NCI-H460 (cell line): ENCODE results near the gene TMEM115. TPM values are rescaled to one million over a fixed set of nuclear protein-coding genes. Genes with fewer than 3 reads are reported as not detected.

ENCODE experiments used
- DNase-seq: peaks from one replicate; pipeline ENCODE4 v3.0.0-alpha.2; 2016; ENCODE audit warnings: low read depth; ENCODE audit errors: extremely low read depth
- total RNA-seq: library from RNA; depleted of rRNA; stranded (reverse); fragments of >200 nt; shearing (Covaris generic); gene quantifications from 2 replicates; pipeline ENCODE4 v1.2.3, GENCODE V29; 2014

Gene TMEM115
- total RNA-seq, 1 experiment from 2014 or later: 27.7 TPM

DNA sequence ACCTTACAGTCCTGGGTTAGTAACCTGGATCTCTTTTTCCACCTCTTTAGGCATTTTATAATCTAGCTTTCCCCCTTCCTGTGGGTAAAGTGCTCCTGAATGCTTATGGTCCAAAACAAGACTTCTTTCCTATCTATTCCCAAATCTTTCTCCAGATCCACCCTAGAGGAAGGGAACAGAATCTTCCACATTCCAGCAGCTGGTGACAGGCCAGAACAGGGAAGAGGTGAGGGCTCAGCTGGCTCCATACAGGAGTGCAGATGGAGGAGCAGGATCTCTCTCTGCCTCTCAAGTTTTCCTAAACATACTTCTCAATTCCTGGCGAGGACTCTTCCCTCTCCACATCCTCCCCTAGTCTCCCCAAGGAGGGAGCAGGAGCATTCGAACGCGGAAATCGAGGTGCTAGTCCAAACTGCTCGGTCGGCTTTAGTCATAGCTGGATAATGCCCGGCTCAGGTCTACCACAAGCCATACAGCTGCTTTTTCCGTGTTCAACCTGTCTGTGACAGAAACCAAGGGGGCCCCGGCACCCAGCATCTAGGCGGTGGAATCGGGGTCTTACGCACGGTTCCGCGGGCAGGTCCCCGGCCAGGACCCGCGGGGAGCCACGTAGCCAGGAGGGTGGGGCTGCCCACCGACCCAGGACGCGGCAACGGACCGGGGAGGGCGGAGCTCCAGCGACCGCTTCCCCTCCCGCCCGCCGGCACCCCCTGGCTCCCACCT lies 22.7 kb downstream of the TMEM115 start:
- no peak for DNase-seq

DNA sequence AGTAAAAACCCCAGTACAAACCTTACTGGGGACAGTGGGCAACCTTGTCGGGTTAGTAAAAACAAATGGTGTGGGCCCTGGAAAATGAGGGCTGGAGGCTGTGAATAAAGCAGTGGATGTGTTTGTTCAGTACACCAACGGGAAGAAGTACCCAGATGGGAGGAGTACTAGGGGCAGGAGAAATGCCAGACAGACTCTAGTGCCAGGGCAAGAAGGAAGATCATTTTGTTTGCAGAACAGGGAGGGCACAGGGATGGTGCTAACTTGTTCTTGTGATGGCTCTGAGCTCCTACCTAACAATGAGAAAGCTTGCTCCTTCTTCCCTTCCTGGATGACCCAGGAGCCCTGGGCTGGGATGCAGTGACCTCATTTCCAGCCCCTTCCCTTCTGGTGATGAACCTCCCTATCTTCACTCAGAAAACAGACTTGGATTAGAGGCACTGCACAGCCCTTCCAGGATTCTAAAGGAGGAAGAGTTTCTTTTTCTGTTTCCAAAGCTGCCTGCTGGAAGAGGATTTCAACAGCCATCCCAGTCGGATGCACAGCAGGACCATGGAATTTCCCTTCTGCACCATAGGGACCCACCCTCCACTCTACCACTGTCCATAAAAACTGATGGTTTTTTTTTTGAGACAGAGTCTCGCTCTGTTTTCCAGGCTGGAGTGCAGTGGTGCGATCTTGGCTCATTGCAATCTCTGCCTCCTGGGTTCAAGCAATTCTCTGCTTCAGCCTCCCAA lies 24.8 kb downstream of the TMEM115 start:
- no peak for DNase-seq

DNA sequence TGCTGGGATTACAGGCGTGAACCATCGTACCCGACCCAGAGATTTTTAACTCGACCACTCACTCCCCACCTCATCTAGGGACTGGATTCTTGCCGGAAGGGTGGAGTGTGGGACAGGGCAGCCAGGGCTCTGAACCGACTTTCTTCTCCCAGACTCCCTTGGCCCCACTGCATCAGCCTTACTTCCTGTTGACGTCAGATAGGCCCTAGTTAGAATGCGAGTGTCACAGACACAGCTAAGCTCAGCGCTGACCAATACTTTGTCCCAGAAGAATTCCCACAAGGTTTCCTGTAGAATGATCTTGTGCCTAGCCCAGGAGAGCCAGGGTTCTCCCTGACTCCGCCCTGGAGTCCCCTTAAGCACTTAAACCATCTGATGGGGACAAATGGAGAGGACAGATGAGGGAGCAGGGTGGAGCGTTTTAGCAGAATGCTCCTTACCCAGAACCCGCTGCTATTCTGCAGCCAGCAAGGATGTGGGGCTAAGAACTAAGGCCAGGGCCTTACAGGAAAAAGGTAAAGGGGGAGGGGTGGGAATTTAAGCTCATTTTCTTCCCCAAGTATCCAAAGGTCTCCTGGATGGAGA lies 25.5 kb downstream of the TMEM115 start:
- peak; percentile 81 for DNase-seq

DNA sequence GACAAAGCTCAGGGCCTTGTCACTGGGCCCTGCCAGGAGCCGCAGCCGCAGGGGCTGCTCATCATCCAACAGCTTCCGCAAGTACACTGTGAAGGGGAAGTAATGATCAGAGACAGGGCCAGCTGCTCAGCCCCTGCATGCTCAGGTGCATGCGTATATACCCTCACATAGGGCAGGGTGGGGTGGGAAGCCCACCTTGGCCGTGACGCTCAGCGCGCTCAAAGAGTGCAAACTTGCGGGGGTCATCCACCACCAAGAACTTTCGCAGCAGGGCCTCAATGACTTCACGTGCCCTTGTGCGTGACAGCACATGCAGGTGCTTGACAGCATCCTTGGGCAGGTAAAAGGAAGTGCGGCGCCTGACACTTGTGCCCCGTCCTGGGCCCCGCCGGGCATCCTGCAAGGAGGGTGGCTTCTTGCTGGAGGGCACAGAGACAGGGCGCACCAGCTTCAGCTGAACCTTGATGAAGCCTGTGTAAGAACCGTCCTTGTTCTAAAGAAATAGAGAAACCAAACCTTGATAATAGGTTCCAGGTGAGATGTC lies 27.9 kb downstream of the TMEM115 start:
- DNase-seq: no peak

DNA sequence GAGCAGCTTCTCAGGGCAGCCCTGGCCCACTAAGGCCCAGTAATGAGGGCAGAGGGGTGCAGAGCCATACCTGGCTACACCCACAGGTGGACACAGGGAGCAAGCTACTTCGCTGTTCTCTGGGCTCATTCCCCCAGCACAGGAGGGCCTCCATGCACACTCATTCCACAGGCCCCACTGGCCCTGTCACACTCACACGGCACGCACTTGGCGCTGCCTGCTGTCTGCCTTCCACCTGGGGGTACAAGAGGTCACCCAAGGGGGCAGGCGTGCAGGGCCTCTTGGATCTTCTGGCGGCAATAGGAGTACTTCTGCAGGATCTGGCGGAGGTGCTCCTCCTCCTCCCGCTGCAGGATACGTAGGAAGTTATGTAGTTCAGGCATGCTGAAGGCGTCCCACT lies 29.0 kb downstream of the TMEM115 start:
- DNase-seq: no peak

DNA sequence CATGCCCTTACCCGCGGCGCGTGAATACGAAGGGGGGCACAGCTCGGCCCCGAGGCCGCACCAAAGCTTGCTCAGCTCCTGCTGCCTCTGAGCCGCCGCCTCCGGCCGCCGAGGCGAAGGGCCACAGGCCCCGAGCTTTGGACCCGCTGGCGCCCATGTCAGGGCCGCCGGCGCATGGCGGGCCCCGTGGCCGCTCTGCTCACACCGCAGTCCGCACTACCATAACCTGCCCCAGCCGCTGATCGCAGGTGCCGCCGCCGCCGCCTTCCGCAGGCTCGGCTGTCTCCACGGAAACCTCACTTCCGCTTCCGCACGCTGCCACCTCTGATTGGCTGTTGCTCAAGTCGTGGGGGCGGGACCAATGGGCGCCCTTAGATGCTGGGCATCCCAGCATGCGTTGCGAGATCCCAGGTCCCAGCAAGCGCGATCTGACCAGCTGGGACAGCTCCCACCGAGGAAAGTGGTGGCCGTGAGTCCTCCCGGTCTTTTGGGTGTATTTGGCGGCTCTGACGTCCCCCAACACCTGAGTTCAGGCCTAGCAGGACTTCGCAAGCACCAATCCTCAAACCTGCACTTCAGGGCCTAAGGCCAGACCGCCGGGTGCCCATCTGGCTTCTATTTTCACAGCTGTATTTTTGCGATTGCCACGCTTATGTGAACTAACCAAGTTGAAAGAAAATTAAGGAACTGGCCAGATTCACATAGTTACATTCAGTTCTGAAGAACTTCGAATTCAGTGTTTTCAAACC lies 31.2 kb downstream of the TMEM115 start, which contains the start of gene TUSC2:
TSS of gene TUSC2 (minus strand) at position 281 of the 749 bp plus-strand sequence. CDS start at position 157, 124 bp downstream.
- DNase-seq: peak; percentile 94

DNA sequence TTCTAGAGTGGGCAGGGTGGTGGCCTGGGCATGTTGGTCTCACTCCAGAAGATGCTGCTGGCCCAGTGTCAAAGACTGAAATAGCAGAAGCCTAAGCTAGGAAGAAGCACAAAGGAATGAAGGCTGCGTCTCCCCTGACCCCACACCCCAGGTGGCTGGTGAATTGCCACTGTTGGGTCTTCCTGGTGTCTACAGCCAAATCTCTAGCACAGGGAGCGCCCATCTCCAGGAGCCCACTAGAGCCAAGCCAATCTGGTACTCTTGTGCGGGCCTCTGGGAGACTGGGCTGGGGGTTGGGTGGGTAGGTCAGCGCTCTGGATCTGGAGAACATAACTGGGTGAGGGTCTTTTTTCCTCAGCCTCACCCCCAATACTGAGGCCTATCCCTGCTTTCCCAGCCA lies 32.2 kb downstream of the TMEM115 start:
- no peak for DNase-seq

DNA sequence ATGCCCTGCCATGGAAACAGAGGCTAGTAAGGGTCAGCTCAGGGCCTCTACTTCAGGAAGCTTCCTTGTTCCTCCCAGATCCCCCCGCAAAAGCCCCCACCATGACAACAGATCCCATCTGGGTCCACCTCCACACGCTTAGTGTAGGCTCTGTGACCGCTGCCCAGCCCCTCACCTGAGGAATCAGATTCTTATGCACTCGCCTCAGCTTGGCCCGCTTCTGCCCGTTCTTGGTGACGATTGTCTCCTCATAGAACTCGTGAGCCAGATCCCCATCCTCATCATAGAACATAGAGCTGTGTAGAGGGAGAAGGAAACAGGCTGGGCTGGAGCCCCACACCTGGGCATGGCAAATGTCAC lies 33.2 kb downstream of the TMEM115 start:
- DNase-seq: no peak

DNA sequence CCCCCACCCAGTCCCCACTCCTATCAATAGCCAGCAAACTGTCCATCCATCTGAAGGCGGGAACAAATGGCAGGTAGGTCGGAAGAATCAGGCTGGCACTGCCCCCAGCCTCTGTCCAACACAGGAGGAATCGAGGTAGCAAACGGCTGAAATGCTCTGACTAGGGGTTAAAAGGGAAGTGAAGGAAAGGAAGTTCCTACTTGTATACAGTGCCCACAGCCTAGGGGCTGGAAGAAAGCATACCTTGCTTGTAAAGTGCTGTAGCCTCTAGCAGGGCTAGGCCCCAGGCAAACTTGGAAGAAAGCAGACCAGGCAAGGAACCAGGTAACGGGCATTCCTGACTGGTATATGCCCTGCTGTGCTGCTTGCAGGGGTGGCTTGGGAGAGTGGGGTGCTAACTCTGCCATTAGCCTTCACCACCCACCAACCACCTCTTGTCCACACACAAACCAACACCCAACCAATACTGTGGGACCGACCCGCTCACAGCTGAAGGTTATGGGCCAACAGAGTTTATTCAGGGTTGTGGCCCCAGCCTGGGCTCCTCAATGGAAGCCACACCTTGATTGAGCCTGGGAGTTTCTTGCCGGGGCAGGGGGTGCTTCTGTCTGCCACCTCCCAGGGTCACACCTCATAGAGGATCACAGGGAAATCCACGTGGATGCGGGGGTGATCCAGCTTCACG lies 33.7 kb downstream of the TMEM115 start:
- DNase-seq: no peak

DNA sequence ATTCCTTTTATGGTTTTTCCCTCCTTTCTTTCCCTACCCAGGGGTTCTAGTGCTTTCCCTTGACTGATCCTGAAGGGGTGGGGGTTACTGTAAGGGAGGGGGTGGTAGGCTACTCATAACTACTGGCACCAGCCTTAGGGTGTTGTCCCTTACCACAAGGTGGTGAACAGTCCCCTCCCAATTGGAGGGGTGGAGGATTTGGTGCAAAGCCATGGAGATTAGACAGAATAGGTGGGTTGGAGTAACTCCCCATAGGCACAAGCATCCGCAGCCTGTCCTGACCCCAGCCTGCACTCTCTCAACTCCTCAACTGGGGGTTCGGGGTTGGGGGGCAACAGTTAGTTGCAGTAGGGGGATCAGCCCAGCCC lies 34.2 kb downstream of the TMEM115 start:
- DNase-seq: no peak

DNA sequence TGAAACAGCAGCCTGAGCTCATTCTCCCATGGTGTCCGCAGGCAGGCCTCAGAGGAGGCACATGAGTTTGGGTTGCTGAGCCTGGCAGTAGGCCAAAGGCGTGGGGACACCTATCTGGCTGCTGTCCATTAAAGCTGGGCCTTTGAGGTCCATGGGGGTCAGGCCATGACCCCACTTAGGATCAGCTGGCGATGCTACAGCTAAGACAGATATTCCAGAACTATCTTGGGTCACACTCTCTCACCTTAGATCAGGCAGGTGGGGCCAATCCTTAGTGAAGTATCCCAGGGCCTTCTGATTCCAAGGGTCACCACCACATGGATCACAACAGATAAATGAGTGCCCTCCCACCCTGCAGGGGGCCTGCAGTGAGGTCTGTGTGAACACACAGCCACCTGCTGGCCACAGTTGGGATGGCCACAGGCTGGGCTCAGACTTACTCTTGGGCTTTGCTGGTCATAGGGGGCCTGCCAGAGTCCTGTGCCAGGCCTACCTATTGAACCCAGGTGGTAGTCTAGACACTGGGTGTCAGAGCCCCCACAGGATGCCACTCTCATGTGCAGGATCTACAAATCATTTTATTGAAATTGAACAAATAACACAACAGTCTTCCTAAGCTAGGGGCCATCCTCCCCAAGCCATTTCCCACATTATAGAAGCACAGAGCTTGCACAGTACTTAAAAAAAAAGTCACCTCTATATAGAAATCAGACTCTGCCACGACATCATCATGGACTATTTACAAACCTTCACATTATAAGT lies 34.8 kb downstream of the TMEM115 start:
- DNase-seq: peak; percentile 54

DNA sequence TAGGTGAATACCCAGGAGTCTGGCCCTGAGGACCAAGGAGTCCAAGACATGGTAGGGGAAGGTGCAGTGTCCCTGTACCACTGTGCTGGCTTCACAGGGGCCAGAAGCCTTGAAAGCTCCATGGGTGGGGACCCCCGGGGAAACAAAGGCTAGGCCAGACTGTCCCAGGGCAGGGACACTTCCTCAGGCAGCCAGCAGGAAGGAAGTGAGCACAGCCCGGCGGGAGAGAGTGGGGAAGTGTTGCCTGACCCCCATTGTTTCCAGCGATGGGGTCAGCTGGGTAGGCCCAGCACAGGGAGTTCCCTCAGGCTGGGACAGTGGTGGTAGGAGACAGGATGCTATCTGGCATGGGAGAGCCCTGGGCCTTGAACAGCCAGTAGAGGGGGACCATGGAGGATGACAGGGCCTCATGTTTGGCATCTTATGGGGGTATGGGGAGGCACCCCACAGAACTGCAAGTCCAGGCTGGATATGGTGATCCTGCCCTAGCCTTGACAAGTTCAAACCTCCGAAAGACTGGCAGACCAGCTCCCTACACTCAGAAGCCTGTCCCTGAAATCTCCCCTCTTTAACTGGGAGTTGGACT lies 35.6 kb downstream of the TMEM115 start:
- DNase-seq: no peak

DNA sequence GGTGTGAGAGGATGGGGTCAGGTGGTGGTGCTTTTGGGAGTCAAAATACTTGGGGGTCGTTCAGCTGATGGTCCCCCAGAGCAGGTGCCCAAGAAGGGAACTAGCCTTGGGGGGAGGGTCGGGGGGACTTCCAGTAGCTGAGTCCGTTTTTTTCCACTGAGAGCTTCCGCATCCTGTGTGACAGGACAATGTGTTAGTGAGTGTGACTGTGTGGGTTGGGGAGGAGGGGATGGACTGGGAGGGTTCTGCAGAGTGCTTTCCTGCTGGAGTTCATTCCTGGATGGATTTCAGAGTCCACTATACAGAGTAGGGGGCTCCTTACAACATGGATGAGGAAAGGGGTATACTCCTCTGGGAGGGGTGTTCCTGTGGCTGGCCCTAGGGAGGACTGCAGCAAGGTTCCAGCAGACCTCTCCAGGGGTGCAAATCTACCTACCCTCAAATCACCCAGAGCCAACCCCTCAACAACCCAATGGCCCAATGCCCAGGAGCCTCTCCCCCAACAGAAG lies 36.2 kb downstream of the TMEM115 start:
- DNase-seq: no peak

DNA sequence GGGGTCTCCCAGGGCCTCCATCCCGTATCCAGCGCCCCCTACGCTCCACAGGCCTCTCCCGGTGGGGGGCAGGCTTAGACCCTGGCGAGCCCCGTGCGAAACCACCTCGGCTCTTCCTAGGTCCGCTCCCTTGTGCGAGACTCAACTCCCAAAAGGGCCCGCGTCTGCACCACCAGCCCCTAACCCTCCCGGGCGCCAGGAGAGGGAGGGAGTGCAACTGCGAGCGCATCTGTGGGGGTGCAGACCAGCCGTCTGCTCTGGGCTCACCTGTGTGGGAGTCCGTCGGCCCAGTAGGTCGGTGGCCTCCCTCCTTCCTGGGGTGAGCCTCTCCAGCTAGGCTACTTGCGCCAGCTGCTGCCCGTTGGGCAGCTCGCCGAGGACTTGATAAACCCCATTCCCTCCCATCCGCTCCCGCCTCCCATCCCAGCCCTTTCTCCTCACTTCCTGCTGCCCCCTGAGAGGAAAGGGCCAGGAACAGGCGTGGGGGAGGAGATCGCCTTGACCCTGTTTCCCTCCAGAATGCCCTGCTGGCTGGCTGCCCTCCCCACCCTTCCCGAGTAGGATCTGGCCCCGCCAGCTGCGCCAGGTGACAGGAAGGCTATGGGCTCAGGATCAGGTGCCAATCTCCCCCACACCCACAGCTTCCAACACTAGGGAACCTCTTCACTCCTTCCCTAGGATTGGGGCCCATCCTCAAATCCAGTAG lies 36.8 kb downstream of the TMEM115 start, which contains the start of gene HYAL2:
TSS of gene HYAL2 (minus strand) at position 360 of the 706 bp plus-strand sequence. CDS start 2,256 bp downstream, outside the sequence.
- no peak for DNase-seq

DNA sequence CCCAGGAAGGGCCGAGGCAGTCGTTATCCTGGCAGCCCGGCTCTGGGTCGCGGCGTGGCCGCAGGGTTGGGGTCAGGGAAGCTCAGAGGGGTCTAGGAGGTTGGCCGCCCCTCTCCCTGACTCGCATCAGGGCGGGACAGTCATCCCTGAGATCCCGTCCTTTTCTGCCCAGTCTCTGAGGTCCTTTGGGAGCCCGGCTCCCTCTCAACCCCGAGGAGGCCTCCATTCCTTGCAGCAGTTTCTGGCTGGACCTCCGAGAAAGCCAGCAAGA lies 37.3 kb downstream of the TMEM115 start:
- no peak for DNase-seq

DNA sequence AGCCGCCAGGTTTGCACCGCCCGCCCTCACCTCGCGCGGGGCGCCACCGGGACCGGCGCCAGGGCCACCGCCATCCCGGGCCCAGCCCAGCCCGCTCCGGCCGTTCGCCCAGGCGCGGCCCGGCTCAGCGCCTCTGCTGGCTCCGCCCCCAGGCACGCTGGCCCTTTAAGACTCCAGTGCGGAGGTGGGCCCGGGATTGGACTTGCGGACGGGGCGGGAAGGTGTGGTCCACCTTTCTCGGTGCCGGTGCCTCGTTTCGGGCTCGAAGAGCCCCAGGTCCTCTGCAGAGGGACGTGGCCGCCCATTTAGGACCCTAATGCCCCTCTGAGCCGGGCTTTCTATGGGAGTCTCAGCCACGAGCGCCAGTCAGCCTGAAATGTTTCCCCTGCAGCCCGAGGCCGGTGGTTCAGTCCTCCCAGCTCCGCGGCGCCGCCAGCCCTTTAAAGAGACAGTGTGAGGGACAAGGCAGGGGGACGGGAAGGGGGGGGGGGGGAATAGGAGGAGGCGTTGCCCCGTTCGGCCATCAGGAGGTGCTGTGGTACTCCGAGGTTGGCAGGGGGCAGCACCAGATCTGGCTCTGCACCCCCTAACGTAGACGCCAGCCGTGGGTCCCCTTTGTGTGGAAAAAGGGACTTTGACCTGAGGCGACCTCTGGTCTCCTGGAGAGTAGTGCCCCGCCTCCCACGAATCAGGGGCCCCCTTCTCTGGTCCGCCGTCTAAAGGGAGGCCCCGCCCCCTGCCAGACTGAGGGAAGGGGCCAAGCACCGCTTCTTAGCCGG lies 37.8 kb downstream of the TMEM115 start:
- peak; percentile 77 for DNase-seq

DNA sequence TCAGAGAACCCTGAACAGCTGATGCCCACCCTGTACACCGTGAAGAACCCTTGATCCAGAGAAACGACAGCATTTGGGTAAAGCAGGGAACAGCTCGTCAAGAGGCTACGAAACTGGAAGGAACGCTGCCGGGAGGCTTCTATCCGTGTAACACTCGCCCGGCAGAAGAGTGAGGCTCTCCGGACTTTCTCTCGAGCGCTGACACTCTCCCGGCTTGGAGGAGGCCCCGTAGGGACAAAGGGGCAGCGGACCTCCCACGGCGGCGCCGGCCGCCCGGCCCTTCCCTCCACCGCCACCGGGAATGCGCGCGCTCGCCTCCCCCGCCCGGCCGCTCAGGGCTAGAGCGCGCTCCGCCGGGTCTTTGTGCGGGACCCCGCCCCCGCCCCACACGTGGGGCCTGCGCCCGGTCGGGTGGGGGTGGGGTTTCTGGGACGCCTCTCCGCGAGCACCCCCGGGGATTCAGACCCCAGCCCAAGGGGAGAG lies 38.4 kb downstream of the TMEM115 start:
- peak; percentile 56 for DNase-seq
